ENCODE measurements around the gene POP4. TPM values are rescaled to one million over a fixed set of nuclear protein-coding genes. Genes with fewer than 3 reads are reported as not detected.

POP4 gene
- total RNA-seq, 4 donors from 2014 or later, result 35.4 to 76.8 (median 62.6) TPM

DNA sequence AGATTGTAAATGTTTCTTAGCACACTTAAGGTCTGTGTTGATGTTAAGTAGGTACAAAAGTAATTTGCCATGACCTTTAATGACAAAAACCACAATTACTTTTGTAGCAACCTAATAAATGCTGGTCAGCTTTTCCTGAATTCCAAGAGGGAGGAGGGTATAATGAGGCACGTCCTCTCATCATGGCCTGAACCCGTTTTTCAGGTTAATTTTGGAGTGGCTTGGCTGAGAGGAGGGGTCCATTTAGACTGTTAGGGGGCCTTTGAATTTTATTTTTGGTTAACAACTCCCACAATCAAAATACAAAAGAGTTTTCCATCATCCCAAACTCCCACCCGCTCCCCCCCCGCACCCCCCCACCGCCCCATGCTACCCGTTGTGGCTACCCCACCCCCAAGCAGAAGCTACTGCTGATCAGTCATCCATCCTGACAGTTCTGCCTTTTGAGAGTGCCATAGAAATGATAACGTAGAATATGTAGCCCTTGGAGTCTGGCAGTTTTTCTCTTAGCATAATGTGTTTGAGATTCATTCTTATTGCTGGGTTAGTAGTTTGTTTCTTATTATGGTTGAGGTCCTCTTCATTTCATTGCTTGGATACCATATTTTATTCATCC lies 44.8 kb downstream of the POP4 start:
- DNase-seq (ENCODE audit: low spot score in 2 of 2), result no peak
- no peaks in the 10 kb centered on the region for H3K27me3 ChIP-seq
- no peaks in the 10 kb centered on the region for H3K36me3 ChIP-seq
- peaks cover 6% of the 10 kb centered on the region for H3K4me1 ChIP-seq
- H3K9me3 ChIP-seq, result no peaks in the 10 kb centered on the region
- no peak overlapping the region for H3K4me3 ChIP-seq
- no peak for TF ChIP-seq POLR2AphosphoS5 (IDR thresholded peaks at IDR 0.05)
- 56% methylated on average over 7 of the region's 7 CpGs for WGBS
- no peak overlapping the region for H3K27ac ChIP-seq

DNA sequence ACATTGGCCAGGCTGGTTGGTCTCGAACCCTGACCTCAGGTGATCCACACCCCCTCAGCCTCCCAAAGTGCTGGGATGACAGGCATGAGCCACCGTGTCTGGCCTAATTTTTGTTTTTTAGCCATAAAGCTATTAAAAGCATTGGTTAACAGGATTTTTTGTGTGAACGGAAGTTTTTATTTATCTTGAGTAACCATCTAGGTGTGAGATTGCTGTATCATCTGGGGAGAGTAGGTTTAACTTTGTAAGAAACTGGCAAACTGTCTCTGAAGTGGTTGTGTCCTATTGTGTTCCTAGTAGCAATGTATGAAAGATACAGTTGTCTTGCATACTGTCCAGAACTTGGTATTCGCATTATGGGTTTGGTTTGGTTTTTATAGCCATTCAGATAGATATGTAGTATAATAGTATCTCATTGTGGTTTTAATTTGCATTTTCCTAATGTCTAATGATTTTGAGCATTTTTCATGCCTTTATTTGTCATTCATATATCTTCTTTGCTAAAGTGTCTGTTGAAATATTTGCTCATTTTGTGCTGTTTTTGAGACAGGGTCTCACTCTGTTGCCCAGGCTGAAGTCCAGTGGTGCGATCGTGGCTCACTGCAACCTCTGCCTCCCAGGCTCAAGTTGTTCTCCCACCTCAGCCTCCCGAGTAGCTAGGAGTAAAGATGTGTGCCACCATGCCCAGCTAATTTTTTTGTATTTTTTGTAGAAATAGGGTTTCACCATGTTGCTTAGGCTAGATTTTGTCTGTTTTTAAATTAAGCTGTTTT lies 45.7 kb downstream of the POP4 start:
- 91% methylated on average over 7 of the region's 7 CpGs for WGBS
- Histone ChIP-seq H3K4me1 (no peaks in the 10 kb centered on the region), H3K36me3 (no peaks in the 10 kb centered on the region), H3K4me3 (no peak overlapping the region), H3K27ac (no peak overlapping the region), H3K9me3 (no peaks in the 10 kb centered on the region), H3K27me3 (no peaks in the 10 kb centered on the region)
- no peak for DNase-seq (ENCODE audit: low spot score in 2 of 2)
- TF ChIP-seq POLR2AphosphoS5 (IDR thresholded peaks at IDR 0.05), result no peak
- no peak for TF ChIP-seq CTCF (IDR thresholded peaks at IDR 0.05)
- no peak for TF ChIP-seq EP300 (IDR thresholded peaks at IDR 0.05)

DNA sequence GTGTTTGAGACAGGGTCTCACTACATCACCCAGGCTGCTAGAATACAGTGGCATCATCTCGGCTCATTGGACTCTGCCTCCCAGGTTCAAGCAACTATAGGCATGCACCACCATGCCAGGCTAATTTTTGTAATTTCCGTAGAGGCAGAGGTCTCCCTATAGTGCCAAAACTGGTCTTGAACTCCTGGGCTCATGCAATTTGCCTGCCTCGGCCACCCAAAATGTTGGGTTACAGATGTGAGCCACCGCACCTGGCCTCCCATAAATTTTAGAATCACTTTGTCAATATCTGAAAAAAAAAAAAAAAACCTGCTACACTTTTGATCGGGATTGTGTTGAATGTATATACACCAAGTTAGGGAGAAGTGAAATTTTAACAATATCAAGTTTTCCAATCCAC lies 47.3 kb downstream of the POP4 start:
- DNase-seq (ENCODE audit: low spot score in 2 of 2), result no peak
- 94% methylated on average over 5 of the region's 5 CpGs for WGBS
- TF ChIP-seq POLR2AphosphoS5 (IDR thresholded peaks at IDR 0.05), result no peak
- no peak for TF ChIP-seq POLR2A (IDR thresholded peaks at IDR 0.05)
- TF ChIP-seq CTCF (IDR thresholded peaks at IDR 0.05), result no peak
- TF ChIP-seq EP300 (IDR thresholded peaks at IDR 0.05), result no peak

GRCh38 chr19:29655648-29656335 lies 49.7 kb downstream of the POP4 start:
- WGBS, result 70% methylated on average over 3 of the region's 4 CpGs
- Histone ChIP-seq H3K4me3 (no peak overlapping the region), H3K36me3 (no peaks in the 10 kb centered on the region), H3K9me3 (no peaks in the 10 kb centered on the region), H3K27ac (no peak overlapping the region), H3K4me1 (peaks cover 3% of the 10 kb centered on the region), H3K27me3 (no peaks in the 10 kb centered on the region)
- peak in 1 of 2 donors; percentile 39 for DNase-seq (ENCODE audit: low spot score in 2 of 2)
- TF ChIP-seq CTCF (IDR thresholded peaks at IDR 0.05), result no peak
- TF ChIP-seq POLR2A (IDR thresholded peaks at IDR 0.05), result no peak
- TF ChIP-seq EP300 (IDR thresholded peaks at IDR 0.05), result no peak
- no peak for TF ChIP-seq POLR2AphosphoS5 (IDR thresholded peaks at IDR 0.05)

More for the DNA sequence above, 47.3 kb downstream of the POP4 start:
- Histone ChIP-seq H3K27ac (no peak overlapping the region), H3K27me3 (no peaks in the 10 kb centered on the region), H3K4me3 (no peak overlapping the region), H3K9me3 (no peaks in the 10 kb centered on the region), H3K36me3 (no peaks in the 10 kb centered on the region), H3K4me1 (no peaks in the 10 kb centered on the region)

- Histone ChIP-seq H3K4me1 (peaks cover 29% of the 10 kb centered on the region), H3K36me3 (no peaks in the 10 kb centered on the region), H3K27me3 (no peaks in the 10 kb centered on the region), H3K27ac (no peak overlapping the region), H3K4me3 (no peak overlapping the region), H3K9me3 (no peaks in the 10 kb centered on the region)
- DNase-seq (ENCODE audit: low spot score in 2 of 2), result no peak
- 89% methylated on average over 5 of the region's 5 CpGs for WGBS
- TF ChIP-seq POLR2A (IDR thresholded peaks at IDR 0.05) (no peak), EP300 (IDR thresholded peaks at IDR 0.05) (no peak), POLR2AphosphoS5 (IDR thresholded peaks at IDR 0.05) (no peak), CTCF (IDR thresholded peaks at IDR 0.05) (no peak)
These were observed 52.3 kb downstream of the POP4 start for GRCh38 chr19:29658221-29658991.

All from suprapubic skin (tissue), 4 donors.